BJ (cell line): ENCODE data around the gene FRMD4A. TPM values are rescaled to one million over a fixed set of nuclear protein-coding genes. Genes with fewer than 3 reads are reported as not detected.

Experiments used
- CTCF ChIA-PET: fragments of 350-600 bp; formaldehyde crosslinking; extraction: SDS; loops from one replicate; lab custom pipeline; 2021; ENCODE audit warnings: antibody characterized with exemption, inconsistent platforms; lab: Yijun Ruan, JAX
- POLR2A ChIA-PET: fragments of 300-600 bp; sonication (Branson Sonifier 250); formaldehyde crosslinking; extraction: SDS; loops from one replicate; lab custom pipeline; 2021; ENCODE audit warnings: antibody characterized with exemption; lab: Charles Lee
- DNase-seq: peaks from one replicate; pipeline ENCODE4 v3.0.0-alpha.2; 2011; ENCODE audit warnings: low read depth
- H3K27me3 ChIP-seq: 2 replicates; pipeline ENCODE4 v1.6.0; 2011; ENCODE audit warnings: low read length; ENCODE audit not compliant: control insufficient read depth, insufficient read depth
- H3K36me3 ChIP-seq: 2 replicates; pipeline ENCODE4 v1.5.1; 2011; ENCODE audit warnings: low read length; ENCODE audit not compliant: control insufficient read depth, insufficient read depth
- H3K4me3 ChIP-seq: 2 replicates; pipeline ENCODE4 v1.5.1; 2011; ENCODE audit warnings: low read depth, mild to moderate bottlenecking, control low read depth, low read length
- CTCF ChIP-seq: IDR thresholded peaks from 2 replicates; pipeline ENCODE4 v1.5.1; 2011; ENCODE audit warnings: low read depth, mild to moderate bottlenecking, control low read depth, inconsistent platforms, low read length, moderate library complexity; ENCODE audit not compliant: insufficient read depth
- polyA plus RNA-seq: library from polyadenylated mRNA; depleted of rRNA; stranded (reverse); fragments of >200 nt; gene quantifications from 2 replicates; pipeline ENCODE4 v1.2.3, GENCODE V29; 2011

The FRMD4A gene
- polyA plus RNA-seq, 1 experiment, result 31.6 TPM

GRCh38 chr10:14349081-14349480, 18.4 kb upstream of the FRMD4A start:
- no peak for TF ChIP-seq CTCF
- Histone ChIP-seq H3K27me3 (peaks cover 3% of the 10 kb centered on the region; the same call in 1 of the 2 replicates), H3K4me3 (no peak overlapping the region), H3K36me3 (no peaks in the 10 kb centered on the region)
- POLR2A ChIA-PET, result no interaction called here
- CTCF ChIA-PET, result no interaction called here
- DNase-seq, result no peak

- POLR2A ChIA-PET, result no interaction called here
- CTCF ChIA-PET, result no interaction called here
- no peak for TF ChIP-seq CTCF
- no peak for DNase-seq
- H3K4me3 ChIP-seq, result no peak overlapping the region
- no peaks in the 10 kb centered on the region for H3K36me3 ChIP-seq
- H3K27me3 ChIP-seq, result peaks cover 8% of the 10 kb centered on the region; the same call in 1 of the 2 replicates
These were observed 14.5 kb upstream of the FRMD4A start for GRCh38 chr10:14345262-14345661.

- ChIA-PET POLR2A (no interaction called here), CTCF (interaction anchor here (1.3 kb wide), 1 partner anchor 10 kb away, joined by 3 read pairs; no protein-coding TSS in a partner anchor)
- Histone ChIP-seq H3K27me3 (peaks cover 5% of the 10 kb centered on the region; the same call in 1 of the 2 replicates), H3K36me3 (no peaks in the 10 kb centered on the region), H3K4me3 (no peak overlapping the region)
- no peak for DNase-seq
- no peak for TF ChIP-seq CTCF
These were observed 9.5 kb upstream of the FRMD4A start for GRCh38 chr10:14340051-14340744.

GRCh38 chr10:14336736-14337135, 6.0 kb upstream of the FRMD4A start:
- ChIA-PET CTCF (interaction anchor here (1.0 kb wide), 1 partner anchor 141 kb away, joined by 3 read pairs; no protein-coding TSS in a partner anchor), POLR2A (no interaction called here)
- Histone ChIP-seq H3K36me3 (no peaks in the 10 kb centered on the region), H3K27me3 (peaks cover 10% of the 10 kb centered on the region), H3K4me3 (no peak overlapping the region)
- DNase-seq, result no peak
- TF ChIP-seq CTCF, result no peak

- Histone ChIP-seq H3K27me3 (peaks cover 16% of the 10 kb centered on the region), H3K36me3 (no peaks in the 10 kb centered on the region), H3K4me3 (no peak overlapping the region)
- no peak for DNase-seq
- POLR2A ChIA-PET, result no interaction called here
- TF ChIP-seq CTCF, result no peak
- CTCF ChIA-PET, result no interaction called here
These were observed 4.0 kb upstream of the FRMD4A start for GRCh38 chr10:14334771-14335170.
